Mesothelial cell of epicardium (in vitro differentiated cells): ENCODE measurements around the gene ATF2. TPM values are rescaled to one million over a fixed set of nuclear protein-coding genes. Genes with fewer than 3 reads are reported as not detected.
"Not testable (repeated sequence)": the region's sequence is repeated elsewhere in the genome, so short reads cannot be mapped to it uniquely, and the experiment has no call there.

Source experiments
- DNase-seq, 2 experiments: peaks; one replicate each; pipeline ENCODE4 v3.0.0; 2021; ENCODE audit warnings: low spot score in 2 of 2; ENCODE audit not compliant: unreplicated experiment in 2 of 2
- H3K27ac Mint-ChIP-seq: 2 replicates; pipeline ENCODE4 v1.8.0; 2021; ENCODE audit warnings: mixed read lengths
- H3K27me3 Mint-ChIP-seq: 2 replicates; pipeline ENCODE4 v1.8.0; 2021; ENCODE audit warnings: low read depth, mixed read lengths
- H3K36me3 Mint-ChIP-seq: 2 replicates; pipeline ENCODE4 v1.8.0; 2021; ENCODE audit warnings: mixed read lengths
- H3K4me1 Mint-ChIP-seq: 2 replicates; pipeline ENCODE4 v1.8.0; 2021; ENCODE audit warnings: mixed read lengths
- H3K4me3 Mint-ChIP-seq: 2 replicates; pipeline ENCODE4 v1.8.0; 2021; ENCODE audit warnings: mild to moderate bottlenecking, moderate library complexity, mixed read lengths
- H3K9me3 Mint-ChIP-seq: 2 replicates; pipeline ENCODE4 v1.8.0; 2021; ENCODE audit warnings: mixed read lengths
- CTCF ChIP-seq: fragments of 200-600 bp; sonication (generic); IDR thresholded peaks from one replicate; pipeline ENCODE4 v1.5.0; 2021; ENCODE audit warnings: antibody characterized with exemption; ENCODE audit not compliant: unreplicated experiment
- total RNA-seq: library from RNA; stranded (reverse); gene quantifications from 3 replicates; pipeline ENCODE4 v1.2.1, GENCODE V29; 2021

The ATF2 gene
- total RNA-seq, 1 donor from 2014 or later, result 62.7 TPM

GRCh38 chr2:175123254-175123653 lies 44.7 kb downstream of the ATF2 start:
- Mint-ChIP-seq H3K4me3 (no peak overlapping the region), H3K4me1 (no peaks in the 10 kb centered on the region), H3K9me3 (no peaks in the 10 kb centered on the region), H3K27ac (no peak overlapping the region), H3K36me3 (peaks cover 13% of the 10 kb centered on the region), H3K27me3 (no peaks in the 10 kb centered on the region)
- DNase-seq, result no peak
- no peak for TF ChIP-seq CTCF

- no peak for DNase-seq
- Mint-ChIP-seq H3K36me3 (peaks cover 44% of the 10 kb centered on the region), H3K4me3 (no peak overlapping the region), H3K9me3 (peaks cover 8% of the 10 kb centered on the region), H3K27ac (peak overlapping the region; percentile 89), H3K27me3 (no peaks in the 10 kb centered on the region), H3K4me1 (peaks cover 7% of the 10 kb centered on the region)
- peak; percentile 90 for TF ChIP-seq CTCF
These were observed 56.8 kb downstream of the ATF2 start for GRCh38 chr2:175111200-175111657.

GRCh38 chr2:175108091-175108490 lies 59.9 kb downstream of the ATF2 start:
- DNase-seq, H3K4me1 Mint-ChIP-seq, H3K27ac Mint-ChIP-seq, H3K9me3 Mint-ChIP-seq, H3K27me3 Mint-ChIP-seq, H3K4me3 Mint-ChIP-seq: not testable (repeated sequence)
- peaks cover 44% of the 10 kb centered on the region for H3K36me3 Mint-ChIP-seq

GRCh38 chr2:175107146-175107545 lies 60.9 kb downstream of the ATF2 start:
- no peak for TF ChIP-seq CTCF
- DNase-seq, result no peak
- no peak overlapping the region for H3K27ac Mint-ChIP-seq
- peaks cover 8% of the 10 kb centered on the region for H3K9me3 Mint-ChIP-seq
- no peak overlapping the region for H3K4me3 Mint-ChIP-seq
- no peaks in the 10 kb centered on the region for H3K27me3 Mint-ChIP-seq
- peaks cover 7% of the 10 kb centered on the region for H3K4me1 Mint-ChIP-seq
- peaks cover 45% of the 10 kb centered on the region for H3K36me3 Mint-ChIP-seq

GRCh38 chr2:175103191-175103590 lies 64.8 kb downstream of the ATF2 start:
- no peak for TF ChIP-seq CTCF
- H3K27ac Mint-ChIP-seq, result no peak overlapping the region
- H3K4me3 Mint-ChIP-seq, result no peak overlapping the region
- H3K4me1 Mint-ChIP-seq, result no peaks in the 10 kb centered on the region
- H3K9me3 Mint-ChIP-seq, result peaks cover 6% of the 10 kb centered on the region
- H3K27me3 Mint-ChIP-seq, result no peaks in the 10 kb centered on the region
- DNase-seq, result no peak
- peaks cover 43% of the 10 kb centered on the region for H3K36me3 Mint-ChIP-seq

- Mint-ChIP-seq H3K36me3 (peaks cover 32% of the 10 kb centered on the region), H3K27ac (no peak overlapping the region), H3K9me3 (peaks cover 6% of the 10 kb centered on the region), H3K4me1 (no peaks in the 10 kb centered on the region), H3K4me3 (no peak overlapping the region), H3K27me3 (no peaks in the 10 kb centered on the region)
- TF ChIP-seq CTCF, result no peak
- DNase-seq, result no peak
These were observed 66.5 kb downstream of the ATF2 start for GRCh38 chr2:175101514-175101913.
